ENCODE data around the gene DGKK. TPM values are rescaled to one million over a fixed set of nuclear protein-coding genes. Genes with fewer than 3 reads are reported as not detected.

DGKK gene
- total and polyA plus RNA-seq, 8 donors: 0.03 to 0.11 (median 0.07) TPM; not detected in 1

GRCh38 chrX:50402886-50403285 lies 67.7 kb downstream of the DGKK start:
- Histone ChIP-seq H3K27me3 (no peaks in the 10 kb centered on the region), H3K36me3 (no peaks in the 10 kb centered on the region), H3K4me3 (no peak overlapping the region), H3K9me3 (no peaks in the 10 kb centered on the region), H3K4me1 (no peaks in the 10 kb centered on the region), H3K27ac (no peak overlapping the region)
- ATAC-seq (no peak), DNase-seq (no peak)
- intact Hi-C loops (cut with DNase I): no loop called here
- no peak for TF ChIP-seq CTCF (IDR thresholded peaks at IDR 0.05)

GRCh38 chrX:50393902-50394301 lies 76.7 kb downstream of the DGKK start:
- DNase-seq (no peak), ATAC-seq (no peak)
- no peak overlapping the region for H3K4me3 ChIP-seq
- intact Hi-C loops (cut with DNase I): no loop called here
- no peak for TF ChIP-seq CTCF (IDR thresholded peaks at IDR 0.05)
- H3K27me3 ChIP-seq: no peaks in the 10 kb centered on the region
- no peaks in the 10 kb centered on the region for H3K4me1 ChIP-seq
- no peaks in the 10 kb centered on the region for H3K9me3 ChIP-seq
- no peaks in the 10 kb centered on the region for H3K36me3 ChIP-seq
- H3K27ac ChIP-seq: no peak overlapping the region

GRCh38 chrX:50386520-50386919 lies 84.1 kb downstream of the DGKK start:
- intact Hi-C loops (cut with DNase I): no loop called here
- H3K36me3 ChIP-seq: no peaks in the 10 kb centered on the region
- H3K27ac ChIP-seq: no peak overlapping the region
- H3K27me3 ChIP-seq: no peaks in the 10 kb centered on the region
- ATAC-seq (no peak), DNase-seq (no peak)
- no peaks in the 10 kb centered on the region for H3K4me1 ChIP-seq
- no peak for TF ChIP-seq CTCF (IDR thresholded peaks at IDR 0.05)
- H3K4me3 ChIP-seq: no peak overlapping the region
- H3K9me3 ChIP-seq: no peaks in the 10 kb centered on the region

GRCh38 chrX:50381729-50382415 lies 88.8 kb downstream of the DGKK start:
- Histone ChIP-seq H3K36me3 (no peaks in the 10 kb centered on the region), H3K4me1 (no peaks in the 10 kb centered on the region), H3K27ac (no peak overlapping the region), H3K4me3 (no peak overlapping the region), H3K27me3 (peaks cover 0 to 13% of the 10 kb centered on the region in 2 donors), H3K9me3 (no peaks in the 10 kb centered on the region)
- ATAC-seq: no peak
- intact Hi-C loops (cut with DNase I): no loop called here
- DNase-seq: no peak
- no peak for TF ChIP-seq CTCF (IDR thresholded peaks at IDR 0.05)

GRCh38 chrX:50375481-50376267 lies 95.0 kb downstream of the DGKK start:
- no peak for TF ChIP-seq CTCF (IDR thresholded peaks at IDR 0.05)
- no peak overlapping the region for H3K4me3 ChIP-seq
- no peaks in the 10 kb centered on the region for H3K4me1 ChIP-seq
- intact Hi-C loops (cut with DNase I): no loop called here
- H3K9me3 ChIP-seq: no peaks in the 10 kb centered on the region
- no peak for ATAC-seq
- H3K27me3 ChIP-seq: peaks cover 0 to 13% of the 10 kb centered on the region in 2 donors
- no peak for DNase-seq
- no peaks in the 10 kb centered on the region for H3K36me3 ChIP-seq
- H3K27ac ChIP-seq: no peak overlapping the region

Data from left lung (tissue), 10 donors.